Calu3 (cell line): ENCODE data around the gene IGIP. TPM values are rescaled to one million over a fixed set of nuclear protein-coding genes. Genes with fewer than 3 reads are reported as not detected.
"Not testable (repeated sequence)": the region's sequence is repeated elsewhere in the genome, so short reads cannot be mapped to it uniquely, and the experiment has no call there.

Experiments used
- BruUV-seq: library from RNA; stranded (reverse); fragments of 400-500 nt; replicated peaks from 2 replicates; lab custom pipeline; 2021; lab: Mats Ljungman, UMichigan
- CTCF ChIA-PET: fragments of 300-600 bp; sonication (Branson Sonifier 250); formaldehyde crosslinking; loops from one replicate; lab custom pipeline; 2022; ENCODE audit warnings: antibody characterized with exemption; lab: Charles Lee
- DNase-seq: peaks from one replicate; pipeline ENCODE4 v3.0.0; 2022
- H3K27ac Mint-ChIP-seq: one replicate; pipeline ENCODE4 v1.8.0; 2022; ENCODE audit warnings: mixed read lengths; ENCODE audit not compliant: unreplicated experiment
- H3K27me3 Mint-ChIP-seq: one replicate; pipeline ENCODE4 v1.8.0; 2022; ENCODE audit warnings: mixed read lengths; ENCODE audit not compliant: unreplicated experiment
- H3K36me3 Mint-ChIP-seq: one replicate; pipeline ENCODE4 v1.8.0; 2022; ENCODE audit warnings: mild to moderate bottlenecking, moderate library complexity, mixed read lengths; ENCODE audit not compliant: insufficient read depth, unreplicated experiment
- H3K4me1 Mint-ChIP-seq: one replicate; pipeline ENCODE4 v1.8.0; 2022; ENCODE audit warnings: mild to moderate bottlenecking, low read depth, mixed read lengths; ENCODE audit not compliant: unreplicated experiment
- H3K4me3 Mint-ChIP-seq: one replicate; pipeline ENCODE4 v1.8.0; 2022; ENCODE audit warnings: mild to moderate bottlenecking, low read depth, moderate library complexity, mixed read lengths; ENCODE audit not compliant: unreplicated experiment
- H3K9me3 Mint-ChIP-seq: one replicate; pipeline ENCODE4 v1.8.0; 2022; ENCODE audit warnings: low read depth, mixed read lengths; ENCODE audit not compliant: unreplicated experiment
- intact Hi-C: fragments of 100-400 bp; cut with micrococcal nuclease; formaldehyde crosslinking; loops from one replicate; pipeline ENCODE4 v1.10.0; 2022; ENCODE audit not compliant: unreplicated experiment
- total RNA-seq: library from RNA; stranded (reverse); gene quantifications from 2 replicates; pipeline ENCODE4 v1.2.3, GENCODE V29; 2022
- TF ChIP-seq, protein P1 (sequence below): fragments of 200-600 bp; IDR thresholded peaks from one replicate; pipeline ENCODE4 v1.8.0; 2022; ENCODE audit warnings: antibody characterized with exemption; ENCODE audit not compliant: unreplicated experiment

Gene IGIP
- total RNA-seq, 1 experiment from 2014 or later = 6.2 TPM

DNA sequence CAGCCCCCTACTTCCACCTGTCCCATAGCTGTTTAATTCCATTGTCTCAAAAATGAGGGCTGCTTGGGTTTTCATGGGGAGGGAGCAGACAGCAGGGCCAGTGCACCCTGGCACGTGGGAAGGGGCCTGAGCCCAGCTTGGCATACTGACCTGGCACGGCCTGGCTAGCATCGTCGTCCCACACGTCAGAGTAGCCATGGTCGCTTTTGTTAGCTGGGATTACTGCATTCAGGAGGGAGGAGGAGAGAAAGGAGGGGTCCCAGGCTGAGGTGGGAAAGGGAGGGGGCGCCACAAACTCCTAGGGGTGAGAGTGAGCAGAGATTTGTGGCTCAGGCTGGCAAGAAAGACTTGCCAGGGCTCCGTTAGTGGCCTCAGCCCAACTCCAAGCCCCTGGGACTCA, 28.2 kb downstream of the IGIP start:
- Mint-ChIP-seq H3K4me1 (peaks cover 8% of the 10 kb centered on the region), H3K4me3 (no peak overlapping the region), H3K27ac (no peak overlapping the region), H3K27me3 (no peaks in the 10 kb centered on the region), H3K9me3 (no peaks in the 10 kb centered on the region), H3K36me3 (peaks cover 6% of the 10 kb centered on the region)
- CTCF ChIA-PET = interaction anchor here (2.3 kb wide), 1 partner anchor 78 kb away, joined by 4 read pairs; no protein-coding TSS in a partner anchor
- no peak for DNase-seq
- TF ChIP-seq, protein P1, sequence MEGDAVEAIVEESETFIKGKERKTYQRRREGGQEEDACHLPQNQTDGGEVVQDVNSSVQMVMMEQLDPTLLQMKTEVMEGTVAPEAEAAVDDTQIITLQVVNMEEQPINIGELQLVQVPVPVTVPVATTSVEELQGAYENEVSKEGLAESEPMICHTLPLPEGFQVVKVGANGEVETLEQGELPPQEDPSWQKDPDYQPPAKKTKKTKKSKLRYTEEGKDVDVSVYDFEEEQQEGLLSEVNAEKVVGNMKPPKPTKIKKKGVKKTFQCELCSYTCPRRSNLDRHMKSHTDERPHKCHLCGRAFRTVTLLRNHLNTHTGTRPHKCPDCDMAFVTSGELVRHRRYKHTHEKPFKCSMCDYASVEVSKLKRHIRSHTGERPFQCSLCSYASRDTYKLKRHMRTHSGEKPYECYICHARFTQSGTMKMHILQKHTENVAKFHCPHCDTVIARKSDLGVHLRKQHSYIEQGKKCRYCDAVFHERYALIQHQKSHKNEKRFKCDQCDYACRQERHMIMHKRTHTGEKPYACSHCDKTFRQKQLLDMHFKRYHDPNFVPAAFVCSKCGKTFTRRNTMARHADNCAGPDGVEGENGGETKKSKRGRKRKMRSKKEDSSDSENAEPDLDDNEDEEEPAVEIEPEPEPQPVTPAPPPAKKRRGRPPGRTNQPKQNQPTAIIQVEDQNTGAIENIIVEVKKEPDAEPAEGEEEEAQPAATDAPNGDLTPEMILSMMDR = no peak
- no TSS peak for BruUV-seq
- intact Hi-C loops = no loop called here

DNA sequence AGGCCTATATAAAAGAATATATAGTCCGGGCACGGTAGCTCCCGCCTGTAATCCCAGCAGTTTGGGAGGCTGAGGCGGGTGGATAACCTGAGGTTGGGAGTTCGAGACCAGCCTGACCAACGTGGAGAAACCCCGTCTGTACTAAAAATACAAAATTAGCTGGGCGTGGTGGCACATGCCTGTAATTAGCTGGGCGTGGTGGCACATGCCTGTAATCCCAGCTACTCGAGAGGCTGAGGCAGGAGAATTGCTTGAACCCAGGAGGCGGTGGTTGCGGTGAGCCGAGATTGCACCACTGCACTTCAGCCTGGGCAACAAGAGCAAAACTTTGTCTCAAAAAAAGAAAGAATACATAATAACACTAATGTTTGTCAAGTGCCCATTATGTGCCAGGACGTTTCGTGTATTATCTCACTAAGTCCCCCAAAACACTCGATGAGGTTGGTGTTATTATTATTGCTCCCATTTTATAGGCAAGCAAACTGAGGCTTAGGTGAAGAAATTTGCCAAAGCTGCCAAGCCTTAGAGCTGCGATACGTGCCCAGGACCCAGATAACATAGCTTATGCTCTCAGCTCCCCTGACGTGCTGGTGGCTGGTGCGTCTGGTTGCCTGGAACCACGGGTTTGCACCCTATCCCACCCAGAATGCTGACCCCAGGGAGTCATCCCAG, 29.1 kb downstream of the IGIP start:
- H3K36me3 Mint-ChIP-seq, intact Hi-C loops: not testable (repeated sequence)
- CTCF ChIA-PET = interaction anchor here (0.6 to 2.3 kb wide), 3 partner anchors 9 to 165 kb away, joined by 3 to 5 read pairs (median 4); no protein-coding TSS in a partner anchor

DNA sequence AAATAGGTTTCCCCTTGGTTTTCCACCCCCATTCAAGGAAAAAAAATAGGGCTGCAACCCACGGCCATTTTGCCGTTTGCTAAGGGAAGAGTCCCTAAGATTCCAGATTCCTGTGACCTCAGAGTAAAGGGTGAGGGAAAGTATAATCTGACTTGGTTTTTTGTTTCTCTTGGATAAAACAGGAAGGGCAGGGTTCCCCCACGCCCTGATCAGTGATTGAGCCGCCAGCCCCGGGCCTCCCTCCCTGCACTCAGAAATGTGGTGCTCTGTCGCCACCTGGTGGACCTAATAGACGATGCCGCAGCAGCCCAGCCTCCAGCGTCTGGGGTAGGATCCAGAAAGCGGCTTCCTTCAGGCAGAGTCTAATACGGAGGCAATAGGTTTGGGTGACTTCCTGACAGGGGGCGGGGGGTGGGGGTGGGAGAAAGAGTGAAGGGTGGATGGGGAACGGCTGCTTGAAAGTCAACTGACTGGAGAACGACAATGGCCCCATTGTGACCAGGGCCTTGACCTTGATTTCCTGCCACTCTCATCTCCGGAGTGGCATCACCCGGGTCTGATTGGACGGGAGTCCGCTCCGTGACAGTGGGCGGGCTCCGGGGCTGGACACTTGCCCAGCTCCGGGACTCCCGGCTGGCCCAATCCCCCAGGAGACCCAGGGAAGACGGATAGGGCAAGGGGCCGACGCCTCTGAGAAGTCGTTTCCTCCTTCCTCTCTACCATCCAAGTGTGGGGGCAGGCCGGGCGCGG, 31.5 kb downstream of the IGIP start:
- Mint-ChIP-seq H3K27me3 (no peaks in the 10 kb centered on the region), H3K4me1 (peaks cover 4% of the 10 kb centered on the region), H3K27ac (peak overlapping the region; percentile 59), H3K9me3 (no peaks in the 10 kb centered on the region), H3K4me3 (peak overlapping the region; percentile 64), H3K36me3 (peaks cover 6% of the 10 kb centered on the region)
- intact Hi-C loops = loop anchor here (1.0 to 2.0 kb wide), 2 partner anchors 82 to 370 kb away; no protein-coding TSS in a partner anchor
- no TSS peak for BruUV-seq
- peak; percentile 94 for DNase-seq
- CTCF ChIA-PET = interaction anchor here (0.8 to 1.7 kb wide), 3 partner anchors 11 to 286 kb away, joined by 3 to 7 read pairs (median 4); no protein-coding TSS in a partner anchor
- TF ChIP-seq, protein P1 = peak; percentile 92

More for the DNA sequence above, 29.1 kb downstream of the IGIP start:
- not testable (repeated sequence) for H3K27ac Mint-ChIP-seq, H3K27me3 Mint-ChIP-seq, BruUV-seq, H3K4me3 Mint-ChIP-seq, H3K4me1 Mint-ChIP-seq, DNase-seq, H3K9me3 Mint-ChIP-seq

DNA sequence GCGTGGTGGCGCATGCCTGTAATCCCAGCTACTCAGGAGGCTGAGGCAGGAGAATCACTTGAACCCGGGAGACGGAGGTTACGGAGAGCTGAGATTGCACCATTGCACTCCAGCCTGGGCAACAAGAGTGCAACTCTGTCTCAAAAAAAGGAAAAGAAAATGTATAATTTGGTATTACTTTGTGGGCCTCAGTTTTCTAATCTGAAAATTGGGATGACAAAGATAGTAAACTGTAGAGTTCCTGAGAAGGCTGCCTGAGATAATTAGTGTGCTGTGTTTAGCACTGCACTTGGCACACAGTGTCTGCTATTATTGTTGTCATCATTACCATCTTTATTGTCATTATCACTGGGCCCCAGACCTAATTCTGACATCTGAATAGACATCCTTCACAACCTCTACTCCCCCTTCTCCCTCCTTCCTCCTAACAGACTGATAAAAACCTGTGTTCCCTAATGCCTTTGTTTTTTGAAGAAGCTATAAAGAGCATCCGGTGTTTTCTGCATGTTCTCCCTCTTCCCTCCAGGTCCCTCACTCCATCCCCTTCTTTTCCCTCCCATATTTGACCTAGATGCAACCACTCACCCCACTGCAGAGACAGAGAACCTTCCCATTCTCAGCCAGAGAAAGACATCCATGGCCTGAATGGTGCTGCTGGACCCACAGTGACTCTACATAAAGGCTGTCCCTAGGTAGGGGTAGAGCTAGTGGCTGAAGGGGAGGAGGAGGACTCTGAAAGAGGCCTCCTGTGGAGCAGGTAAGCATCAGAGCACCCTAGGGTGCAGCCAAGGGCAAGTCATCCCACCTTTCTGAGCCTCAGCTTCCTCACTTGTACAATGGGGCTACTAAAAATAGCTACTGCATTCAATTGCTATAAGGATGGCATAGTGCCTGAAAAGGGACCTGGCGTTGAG, 33.5 kb downstream of the IGIP start:
- DNase-seq = no peak
- Mint-ChIP-seq H3K4me3 (no peak overlapping the region), H3K27me3 (no peaks in the 10 kb centered on the region), H3K9me3 (no peaks in the 10 kb centered on the region), H3K27ac (no peak overlapping the region), H3K4me1 (peaks cover 24% of the 10 kb centered on the region), H3K36me3 (peaks cover 6% of the 10 kb centered on the region)
- intact Hi-C loops = no loop called here
- no TSS peak for BruUV-seq
- CTCF ChIA-PET = interaction anchor here (1.3 kb wide), 1 partner anchor 52 kb away, joined by 3 read pairs; no protein-coding TSS in a partner anchor
- TF ChIP-seq, protein P1 = no peak
